Caco-2 (cell line): ENCODE measurements around the gene DARS2. TPM values are rescaled to one million over a fixed set of nuclear protein-coding genes. Genes with fewer than 3 reads are reported as not detected.

Experiments
- BruUV-seq: library from RNA; stranded (reverse); fragments of 400-500 nt; replicated peaks from 2 replicates; lab custom pipeline; 2021; lab: Mats Ljungman, UMichigan
- CTCF ChIA-PET: fragments of 300-600 bp; sonication (Branson Sonifier 250); formaldehyde crosslinking; loops from one replicate; lab custom pipeline; 2022; ENCODE audit warnings: antibody characterized with exemption; lab: Charles Lee
- POLR2A ChIA-PET: fragments of 300-600 bp; sonication (Branson Sonifier 250); formaldehyde crosslinking; loops from one replicate; lab custom pipeline; 2022; ENCODE audit warnings: antibody characterized with exemption; lab: Charles Lee
- DNase-seq, 2 experiments: peaks; one replicate each; pipeline versions ENCODE4 v3.0.0 to v3.0.0-alpha.2; 2020 to 2022
- H3K27me3 ChIP-seq: replicated peaks from 2 replicates; pipeline ENCODE4 v1.6.0; 2011; ENCODE audit warnings: low read length; ENCODE audit not compliant: control insufficient read depth, insufficient read depth
- H3K36me3 ChIP-seq: 2 replicates; pipeline ENCODE4 v1.5.1; 2011; ENCODE audit warnings: low read length; ENCODE audit not compliant: control insufficient read depth, insufficient read depth
- H3K4me1 ChIP-seq: fragments of 250-450 bp; sonication (Bioruptor Pico); 2 replicates; pipeline ENCODE4 v1.5.1; 2020; ENCODE audit warnings: mild to moderate bottlenecking
- H3K4me3 ChIP-seq: 2 replicates; pipeline ENCODE4 v1.5.1; 2011; ENCODE audit warnings: low read depth, mild to moderate bottlenecking, control low read depth, low read length
- H3K9me3 ChIP-seq: fragments of 250-450 bp; sonication (Bioruptor Pico); 2 replicates; pipeline ENCODE4 v1.5.1; 2020; ENCODE audit warnings: mild to moderate bottlenecking, moderate library complexity
- H3K27ac Mint-ChIP-seq: one replicate; pipeline ENCODE4 v1.8.0; 2022; ENCODE audit warnings: mixed read lengths; ENCODE audit not compliant: unreplicated experiment
- H3K27me3 Mint-ChIP-seq: one replicate; pipeline ENCODE4 v1.8.0; 2022; ENCODE audit warnings: mixed read lengths; ENCODE audit not compliant: insufficient read depth, unreplicated experiment
- H3K36me3 Mint-ChIP-seq: one replicate; pipeline ENCODE4 v1.8.0; 2022; ENCODE audit warnings: mild to moderate bottlenecking, mixed read lengths; ENCODE audit not compliant: insufficient read depth, unreplicated experiment
- H3K4me1 Mint-ChIP-seq: one replicate; pipeline ENCODE4 v1.8.0; 2022; ENCODE audit warnings: low read depth, mixed read lengths; ENCODE audit not compliant: unreplicated experiment
- H3K4me3 Mint-ChIP-seq: one replicate; pipeline ENCODE4 v1.8.0; 2022; ENCODE audit warnings: mild to moderate bottlenecking, moderate library complexity, mixed read lengths; ENCODE audit not compliant: unreplicated experiment
- H3K9me3 Mint-ChIP-seq: one replicate; pipeline ENCODE4 v1.8.0; 2022; ENCODE audit warnings: mixed read lengths; ENCODE audit not compliant: unreplicated experiment
- intact Hi-C: fragments of 100-400 bp; cut with micrococcal nuclease; formaldehyde crosslinking; loops from one replicate; pipeline ENCODE4 v1.10.0; 2022; ENCODE audit not compliant: unreplicated experiment
- total RNA-seq: library from RNA; stranded (reverse); gene quantifications from 2 replicates; pipeline ENCODE4 v1.2.3, GENCODE V29; 2022
- TF ChIP-seq, protein P1 (sequence below), 2 experiments: fragments of 200-600 bp in 1 of 2; IDR thresholded peaks; 1 replicate in 1 of 2; 2 replicates in 1 of 2; pipeline versions ENCODE4 v1.5.1 to v1.8.0; 2011 to 2022; ENCODE audit warnings: antibody characterized with exemption in 1 of 2, control low read depth in 1 of 2, inconsistent platforms in 1 of 2, low read depth in 1 of 2, low read length in 1 of 2, mild to moderate bottlenecking in 1 of 2, moderate library complexity in 1 of 2; ENCODE audit not compliant: insufficient read depth in 1 of 2, severe bottlenecking in 1 of 2, unreplicated experiment in 1 of 2

Gene DARS2
- total RNA-seq, 1 experiment from 2014 or later, result 41.3 TPM

DNA sequence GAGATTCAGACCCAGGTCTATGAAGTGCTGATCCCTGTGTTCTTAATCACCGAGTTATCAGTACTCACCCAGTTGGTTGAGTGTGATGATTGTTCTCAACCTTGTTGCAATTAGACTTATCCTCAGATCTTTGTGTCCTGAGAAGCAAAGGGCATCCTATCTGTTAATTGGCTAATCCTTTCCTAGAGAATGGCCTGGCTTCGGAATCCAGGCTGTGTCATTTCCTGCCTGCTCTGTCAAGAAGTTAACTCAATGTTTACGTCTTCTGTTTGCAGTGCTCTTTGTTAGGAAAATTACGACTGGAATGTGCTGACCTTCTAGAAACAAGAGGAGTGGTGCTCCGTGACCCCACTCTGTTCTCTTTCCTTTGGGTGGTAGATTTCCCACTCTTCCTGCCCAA, 28.6 kb downstream of the DARS2 start:
- Mint-ChIP-seq H3K4me1 (peaks cover 12% of the 10 kb centered on the region), H3K36me3 (peaks cover 72% of the 10 kb centered on the region), H3K4me3 (no peak overlapping the region), H3K9me3 (no peaks in the 10 kb centered on the region), H3K27me3 (no peaks in the 10 kb centered on the region), H3K27ac (no peak overlapping the region)
- TF ChIP-seq, protein P1, sequence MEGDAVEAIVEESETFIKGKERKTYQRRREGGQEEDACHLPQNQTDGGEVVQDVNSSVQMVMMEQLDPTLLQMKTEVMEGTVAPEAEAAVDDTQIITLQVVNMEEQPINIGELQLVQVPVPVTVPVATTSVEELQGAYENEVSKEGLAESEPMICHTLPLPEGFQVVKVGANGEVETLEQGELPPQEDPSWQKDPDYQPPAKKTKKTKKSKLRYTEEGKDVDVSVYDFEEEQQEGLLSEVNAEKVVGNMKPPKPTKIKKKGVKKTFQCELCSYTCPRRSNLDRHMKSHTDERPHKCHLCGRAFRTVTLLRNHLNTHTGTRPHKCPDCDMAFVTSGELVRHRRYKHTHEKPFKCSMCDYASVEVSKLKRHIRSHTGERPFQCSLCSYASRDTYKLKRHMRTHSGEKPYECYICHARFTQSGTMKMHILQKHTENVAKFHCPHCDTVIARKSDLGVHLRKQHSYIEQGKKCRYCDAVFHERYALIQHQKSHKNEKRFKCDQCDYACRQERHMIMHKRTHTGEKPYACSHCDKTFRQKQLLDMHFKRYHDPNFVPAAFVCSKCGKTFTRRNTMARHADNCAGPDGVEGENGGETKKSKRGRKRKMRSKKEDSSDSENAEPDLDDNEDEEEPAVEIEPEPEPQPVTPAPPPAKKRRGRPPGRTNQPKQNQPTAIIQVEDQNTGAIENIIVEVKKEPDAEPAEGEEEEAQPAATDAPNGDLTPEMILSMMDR (IDR thresholded peaks at IDR 0.05; ENCODE audit: insufficient read depth in 1 of 2, low read depth in 1 of 2, low read length in 1 of 2, severe bottlenecking in 1 of 2, unreplicated experiment in 1 of 2), result no peak
- ChIA-PET CTCF (no interaction called here), POLR2A (no interaction called here)
- Histone ChIP-seq H3K27me3 (no peaks in the 10 kb centered on the region), H3K4me3 (no peak overlapping the region), H3K36me3 (no peaks in the 10 kb centered on the region; the same call in 1 of the 2 replicates), H3K9me3 (no peaks in the 10 kb centered on the region), H3K4me1 (peaks cover 6% of the 10 kb centered on the region; the same call in 1 of the 2 replicates)
- no TSS peak for BruUV-seq
- no peak for DNase-seq
- intact Hi-C loops, result no loop called here

DNA sequence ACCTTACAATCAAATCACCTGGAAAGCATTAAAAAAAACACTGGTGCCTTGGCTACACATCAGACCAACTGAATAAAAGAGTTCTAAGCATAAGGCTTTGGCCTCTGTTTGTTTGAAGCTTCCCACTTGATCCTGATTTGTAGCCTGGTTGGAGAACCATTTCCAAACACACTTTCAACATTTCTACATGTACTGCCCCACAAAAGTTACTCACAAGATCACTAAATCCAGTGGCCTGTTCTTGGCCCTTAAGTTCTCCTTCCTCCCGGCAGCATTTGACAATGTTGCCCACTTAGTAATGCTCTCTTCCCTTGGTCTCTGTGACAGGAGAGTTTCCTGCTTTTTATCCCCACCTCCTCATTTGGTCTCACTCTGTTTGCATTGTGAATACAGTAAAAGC, 31.5 kb downstream of the DARS2 start:
- H3K4me3 Mint-ChIP-seq, result no peak overlapping the region
- no peaks in the 10 kb centered on the region for H3K27me3 Mint-ChIP-seq
- ChIA-PET CTCF (no interaction called here), POLR2A (no interaction called here)
- H3K36me3 Mint-ChIP-seq, result peaks cover 82% of the 10 kb centered on the region
- no peaks in the 10 kb centered on the region for H3K9me3 Mint-ChIP-seq
- intact Hi-C loops, result no loop called here
- TF ChIP-seq, protein P1 (IDR thresholded peaks at IDR 0.05; ENCODE audit: insufficient read depth in 1 of 2, low read depth in 1 of 2, low read length in 1 of 2, severe bottlenecking in 1 of 2, unreplicated experiment in 1 of 2), result no peak
- no peaks in the 10 kb centered on the region for H3K27me3 ChIP-seq
- H3K27ac Mint-ChIP-seq, result no peak overlapping the region
- no peak overlapping the region for H3K4me3 ChIP-seq
- no TSS peak for BruUV-seq
- no peaks in the 10 kb centered on the region; the same call in 1 of the 2 replicates for H3K36me3 ChIP-seq
- peaks cover 6% of the 10 kb centered on the region; the same call in 1 of the 2 replicates for H3K4me1 ChIP-seq
- no peaks in the 10 kb centered on the region for H3K9me3 ChIP-seq
- no peak for DNase-seq
- H3K4me1 Mint-ChIP-seq, result peaks cover 12% of the 10 kb centered on the region

DNA sequence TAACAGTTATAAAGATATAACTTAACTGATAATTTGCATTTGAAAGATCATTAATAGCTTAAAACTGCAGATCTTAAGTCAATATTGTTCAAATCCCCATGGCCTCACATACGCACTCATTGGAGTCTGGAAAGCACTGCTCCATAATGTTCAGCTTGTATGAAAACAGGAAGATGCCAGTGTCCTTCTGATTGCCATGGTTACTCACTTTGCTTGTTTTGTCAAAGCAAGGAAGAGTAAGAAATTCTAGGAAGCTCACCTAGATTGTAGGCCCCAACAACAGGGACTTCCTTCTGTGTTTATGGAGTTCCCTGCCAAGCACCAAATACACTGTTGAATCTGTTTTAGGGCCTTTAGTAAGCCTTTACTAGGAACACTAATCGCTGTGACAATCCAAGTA, 32.4 kb downstream of the DARS2 start:
- Mint-ChIP-seq H3K27ac (no peak overlapping the region), H3K4me3 (no peak overlapping the region), H3K27me3 (no peaks in the 10 kb centered on the region), H3K4me1 (peaks cover 12% of the 10 kb centered on the region), H3K36me3 (peaks cover 91% of the 10 kb centered on the region), H3K9me3 (no peaks in the 10 kb centered on the region)
- intact Hi-C loops, result no loop called here
- ChIA-PET CTCF (no interaction called here), POLR2A (interaction anchor here (1.0 kb wide), 1 partner anchor 11 kb away, joined by 5 read pairs; the partner anchor contains the start of gene ZBTB37)
- no peak overlapping the region for H3K4me3 ChIP-seq
- TF ChIP-seq, protein P1 (IDR thresholded peaks at IDR 0.05; ENCODE audit: insufficient read depth in 1 of 2, low read depth in 1 of 2, low read length in 1 of 2, severe bottlenecking in 1 of 2, unreplicated experiment in 1 of 2), result no peak
- H3K27me3 ChIP-seq, result no peaks in the 10 kb centered on the region
- no TSS peak for BruUV-seq
- no peaks in the 10 kb centered on the region for H3K9me3 ChIP-seq
- H3K36me3 ChIP-seq, result no peaks in the 10 kb centered on the region; the same call in 1 of the 2 replicates
- peaks cover 6% of the 10 kb centered on the region; the same call in 1 of the 2 replicates for H3K4me1 ChIP-seq
- no peak for DNase-seq
